SK-N-DZ (cell line): Measurements from ENCODE around the gene CHGA.

Source experiments
- DNase-seq: peaks from one replicate; pipeline ENCODE4 v3.0.0-alpha.2; 2015; ENCODE audit warnings: low spot score

Gene CHGA

GRCh38 chr14:92929689-92930608, 7.0 kb downstream of the CHGA start:
- no peak for DNase-seq

GRCh38 chr14:92930737-92931602, 8.0 kb downstream of the CHGA start:
- no peak for DNase-seq

- no peak for DNase-seq
These were observed 8.9 kb downstream of the CHGA start for GRCh38 chr14:92931681-92932447.

- no peak for DNase-seq
These were observed 9.8 kb downstream of the CHGA start for GRCh38 chr14:92932448-92933395.

GRCh38 chr14:92933481-92933880, 10.5 kb downstream of the CHGA start:
- DNase-seq = no peak

- no peak for DNase-seq
These were observed 11.5 kb downstream of the CHGA start for GRCh38 chr14:92934196-92935085.

GRCh38 chr14:92935446-92935845, 12.5 kb downstream of the CHGA start:
- no peak for DNase-seq

GRCh38 chr14:92936085-92936484, 13.1 kb downstream of the CHGA start:
- DNase-seq = no peak

GRCh38 chr14:92937051-92937937, 14.3 kb downstream of the CHGA start:
- no peak for DNase-seq

- DNase-seq = no peak
These were observed 15.4 kb downstream of the CHGA start for GRCh38 chr14:92938235-92938875.

GRCh38 chr14:92938890-92939671, 16.1 kb downstream of the CHGA start:
- no peak for DNase-seq

- no peak for DNase-seq
These were observed 16.7 kb downstream of the CHGA start for GRCh38 chr14:92939699-92940098.

GRCh38 chr14:92940543-92940942, 17.6 kb downstream of the CHGA start:
- DNase-seq = no peak

- DNase-seq = no peak
These were observed 18.6 kb downstream of the CHGA start for GRCh38 chr14:92941531-92941930.

- no peak for DNase-seq
These were observed 19.2 kb downstream of the CHGA start for GRCh38 chr14:92942136-92942535.

- no peak for DNase-seq
These were observed 19.6 kb downstream of the CHGA start for GRCh38 chr14:92942576-92942975.
